Inflammatory macrophage treated with lipopolysaccharide for 4 hours (primary cell): Measurements from ENCODE around the gene VILL.

Experiments used
- DNase-seq: peaks from one replicate; pipeline ENCODE4 v3.0.0-alpha.2; 2020

VILL gene

DNA sequence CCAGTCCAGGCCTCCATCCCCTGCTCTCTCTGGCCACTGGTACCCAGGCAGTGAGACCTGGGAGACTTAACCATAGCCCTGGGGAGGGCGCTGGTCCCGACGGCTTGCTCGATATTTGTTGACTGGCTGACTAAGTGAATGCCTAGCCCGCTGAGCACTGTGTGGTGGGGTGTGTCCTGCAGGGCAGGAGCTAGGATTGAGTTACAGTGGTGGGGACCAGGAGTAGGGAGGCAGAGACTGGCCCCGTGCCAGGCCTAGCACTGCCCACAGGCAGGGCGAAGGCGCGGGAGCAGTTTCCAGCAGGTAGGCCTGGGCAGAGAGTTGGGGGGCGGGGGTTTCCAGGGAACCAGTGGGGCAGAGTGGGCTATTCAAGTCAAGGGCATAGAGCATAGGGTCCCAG is at the start of gene VILL:
TSS of gene VILL (plus strand) at position 260 of the 400 bp plus-strand sequence. CDS start 2,887 bp downstream, outside the sequence.
- DNase-seq: no peak

- no peak for DNase-seq
These were observed 48.7 kb upstream of the VILL start for GRCh38 chr3:37941608-37942508.

GRCh38 chr3:37942646-37943045 is 47.9 kb upstream of the VILL start:
- no peak for DNase-seq

- DNase-seq: no peak
These were observed 47.5 kb upstream of the VILL start for GRCh38 chr3:37943126-37943525.

- DNase-seq: no peak
These were observed 46.8 kb upstream of the VILL start for GRCh38 chr3:37943631-37944314.

GRCh38 chr3:37944391-37944842 is 46.2 kb upstream of the VILL start:
- DNase-seq: peak; percentile 58

- no peak for DNase-seq
These were observed 45.3 kb upstream of the VILL start for GRCh38 chr3:37945156-37945806.

GRCh38 chr3:37945807-37946530 is 44.6 kb upstream of the VILL start:
- DNase-seq: peak; percentile 41

DNA sequence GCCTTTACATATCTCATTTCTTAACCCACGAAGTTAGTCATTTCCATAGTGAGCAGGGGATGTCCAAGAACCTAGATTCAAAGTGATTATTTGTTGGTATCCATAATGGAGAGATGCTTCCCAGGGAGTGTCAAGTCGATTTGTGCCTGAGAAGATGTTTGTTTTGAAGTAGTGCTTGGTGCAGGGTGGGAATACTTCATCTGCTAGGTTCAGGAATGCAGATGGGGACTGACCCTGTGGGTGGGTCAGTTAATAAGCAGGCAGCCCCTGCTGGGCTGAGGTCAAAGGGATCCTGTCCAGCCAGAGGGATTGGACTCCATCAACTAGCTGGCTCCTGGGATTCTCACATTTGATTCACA is 44.1 kb upstream of the VILL start:
- DNase-seq: no peak

GRCh38 chr3:37949866-37950265 is 40.7 kb upstream of the VILL start:
- no peak for DNase-seq

GRCh38 chr3:37952564-37952963 is 38.0 kb upstream of the VILL start:
- no peak for DNase-seq

GRCh38 chr3:37953226-37953625 is 37.4 kb upstream of the VILL start:
- DNase-seq: no peak

DNA sequence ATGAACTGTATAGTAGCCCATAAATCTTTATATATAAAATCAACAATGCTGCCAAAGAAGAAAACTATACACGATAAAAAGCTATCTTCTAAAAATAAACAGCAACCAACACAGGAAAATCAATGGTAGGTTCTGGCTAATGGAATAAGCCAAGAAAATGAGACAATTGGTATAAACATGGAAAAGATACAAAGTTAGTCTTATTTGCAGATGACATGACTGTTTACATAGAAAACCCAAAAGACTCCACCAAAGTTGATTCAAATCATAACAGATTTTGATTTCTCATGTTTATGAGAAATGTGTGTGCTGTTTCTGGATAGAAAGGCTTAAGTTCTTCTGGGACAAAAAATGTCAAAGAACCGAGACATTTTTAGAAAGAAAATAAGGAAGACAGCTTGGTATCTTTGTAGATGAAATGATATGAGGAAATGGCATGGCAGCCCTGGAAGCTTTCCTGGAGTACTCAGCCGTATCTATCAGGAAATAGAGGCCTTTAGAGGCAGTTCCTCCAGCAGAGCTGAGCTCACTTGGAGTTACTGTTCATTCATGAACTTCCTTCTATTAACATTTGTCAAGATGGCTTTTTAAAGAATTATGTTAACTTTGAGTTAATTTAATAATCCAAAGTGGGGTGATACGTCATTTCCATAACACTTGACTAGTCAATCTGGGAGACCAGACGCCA is 36.7 kb upstream of the VILL start:
- DNase-seq: no peak

- DNase-seq: no peak
These were observed 35.7 kb upstream of the VILL start for GRCh38 chr3:37954881-37955280.

GRCh38 chr3:37955918-37956707 is 34.5 kb upstream of the VILL start:
- peak; percentile 83 for DNase-seq

DNA sequence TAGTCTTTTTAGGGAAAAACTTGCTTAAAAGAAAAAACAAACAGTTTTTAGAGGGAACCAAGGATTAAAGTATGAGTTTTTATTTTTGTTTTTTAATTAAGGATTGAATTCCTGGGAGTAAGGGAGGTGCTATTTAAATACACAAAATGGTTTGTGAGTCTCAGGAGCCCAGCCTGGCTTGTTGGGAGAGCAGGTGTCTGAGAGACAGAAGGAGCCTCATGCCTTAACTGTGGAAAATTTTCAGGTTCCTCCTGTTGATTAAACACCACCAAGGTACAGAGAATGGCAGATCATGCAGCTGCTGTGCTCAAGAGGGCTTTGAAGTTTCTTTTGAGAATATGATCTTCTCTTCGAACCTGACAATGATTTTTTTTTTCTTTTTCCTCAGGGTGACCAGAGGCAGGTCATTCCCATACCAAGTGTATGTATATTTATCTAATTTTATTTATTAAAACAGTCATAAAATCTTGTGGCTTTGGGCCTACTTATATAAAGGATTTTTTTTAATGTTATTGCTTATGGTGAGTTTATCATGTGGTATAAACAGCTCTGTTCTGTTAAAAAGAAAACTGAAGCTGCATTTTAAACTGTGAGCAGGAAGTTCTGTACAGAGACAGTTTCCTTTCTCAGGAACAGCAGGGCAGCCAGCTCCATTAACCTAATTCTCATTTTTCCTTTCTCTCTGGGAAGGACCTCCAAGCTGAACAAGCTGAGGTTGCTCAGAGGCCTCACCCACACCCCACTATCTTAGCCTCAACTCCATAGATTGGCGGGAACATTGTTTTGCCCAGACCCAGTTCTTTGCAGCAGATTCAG is 33.7 kb upstream of the VILL start:
- DNase-seq: peak; percentile 18

GRCh38 chr3:37957539-37957936 is 33.0 kb upstream of the VILL start:
- DNase-seq: no peak

GRCh38 chr3:37961622-37962431 is 28.8 kb upstream of the VILL start:
- DNase-seq: no peak

- DNase-seq: no peak
These were observed 27.6 kb upstream of the VILL start for GRCh38 chr3:37963016-37963415.

GRCh38 chr3:37963635-37964034 is 27.0 kb upstream of the VILL start:
- no peak for DNase-seq
